Spinal cord (tissue), 10 donors: ENCODE results near the gene PPARG. TPM values are rescaled to one million over a fixed set of nuclear protein-coding genes. Genes with fewer than 3 reads are reported as not detected.
A peak's percentile ranks its signal among the peaks of the same experiment; 100 is the strongest.

Experiments used
- DNase-seq, 6 donors: peaks; one replicate each; pipeline versions ENCODE4 v3.0.0 to v3.0.0-alpha.2; 2013 to 2015; ENCODE audit warnings: low spot score in 6 of 6, low read depth in 4 of 6
- H3K27ac ChIP-seq: one replicate; pipeline ENCODE4 v1.5.1; 2013; ENCODE audit warnings: low read depth, low read length, control low read depth
- H3K27me3 ChIP-seq: one replicate; pipeline ENCODE4 v1.6.1; 2013; ENCODE audit warnings: low read length; ENCODE audit not compliant: control insufficient read depth, insufficient read depth
- H3K36me3 ChIP-seq: one replicate; pipeline ENCODE4 v1.6.1; 2013; ENCODE audit warnings: low read length; ENCODE audit not compliant: control insufficient read depth, insufficient read depth
- H3K4me1 ChIP-seq: one replicate; pipeline ENCODE4 v1.6.1; 2013; ENCODE audit warnings: low read length; ENCODE audit not compliant: control insufficient read depth, insufficient read depth
- H3K4me3 ChIP-seq: one replicate; pipeline ENCODE4 v1.5.1; 2013; ENCODE audit warnings: low read depth, low read length, control low read depth
- H3K9me3 ChIP-seq: one replicate; pipeline ENCODE4 v1.6.1; 2013; ENCODE audit warnings: low read length; ENCODE audit not compliant: control insufficient read depth, insufficient read depth
- WGBS: methylation state at CpG from one replicate; pipeline ENCODE4 v1.1.5; 2013; ENCODE audit warnings: missing lambda C conversion rate; ENCODE audit not compliant: insufficient coverage; 5-methylcytosine and 5-hydroxymethylcytosine counted together
- polyA plus RNA-seq, 2 donors: library from polyadenylated mRNA; unstranded; fragments of 120-200 nt; gene quantifications; one replicate each; pipeline ENCODE4 v1.2.1, GENCODE V29; 2013; ENCODE audit not compliant: insufficient read length in 2 of 2
- total RNA-seq, 2 donors: library from RNA; depleted of rRNA in 1 of 2; stranded (reverse); fragments of 120-200 nt in 1 of 2; fragments of >200 nt in 1 of 2; gene quantifications; one replicate each; pipeline versions ENCODE4 v1.2.3 to v1.2.4, GENCODE V29; 2013 to 2014
- donor health status: healthy.

Gene PPARG
- total and polyA plus RNA-seq, 4 donors: 3.0 to 7.1 (median 3.8) TPM

- Histone ChIP-seq H3K27me3 (no peaks in the 10 kb centered on the region), H3K27ac (no peak overlapping the region), H3K4me1 (no peaks in the 10 kb centered on the region), H3K36me3 (no peaks in the 10 kb centered on the region), H3K9me3 (no peaks in the 10 kb centered on the region), H3K4me3 (no peak overlapping the region)
- peak in 4 of 6 donors; percentile 1 to 37 (median 15) for DNase-seq
- WGBS: 63% methylated on average over 3 of the region's 9 CpGs
Measured at GRCh38 chr3:12349895-12350811, 61.3 kb downstream of the PPARG start.

DNA sequence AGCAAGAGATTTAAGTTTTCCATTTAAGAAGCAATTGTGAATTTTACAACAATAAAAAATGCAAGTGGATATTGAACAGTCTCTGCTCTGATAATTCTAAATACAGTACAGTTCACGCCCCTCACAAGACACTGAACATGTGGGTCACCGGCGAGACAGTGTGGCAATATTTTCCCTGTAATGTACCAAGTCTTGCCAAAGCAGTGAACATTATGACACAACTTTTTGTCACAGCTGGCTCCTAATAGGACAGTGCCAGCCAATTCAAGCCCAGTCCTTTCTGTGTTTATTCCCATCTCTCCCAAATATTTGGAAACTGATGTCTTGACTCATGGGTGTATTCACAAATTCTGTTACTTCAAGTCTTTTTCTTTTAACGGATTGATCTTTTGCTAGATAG, 62.3 kb downstream of the PPARG start:
- Histone ChIP-seq H3K9me3 (no peaks in the 10 kb centered on the region), H3K27ac (no peak overlapping the region), H3K27me3 (no peaks in the 10 kb centered on the region), H3K4me1 (no peaks in the 10 kb centered on the region), H3K36me3 (no peaks in the 10 kb centered on the region), H3K4me3 (no peak overlapping the region)
- 79% methylated on average over 3 of the region's 4 CpGs for WGBS
- no peak for DNase-seq

DNA sequence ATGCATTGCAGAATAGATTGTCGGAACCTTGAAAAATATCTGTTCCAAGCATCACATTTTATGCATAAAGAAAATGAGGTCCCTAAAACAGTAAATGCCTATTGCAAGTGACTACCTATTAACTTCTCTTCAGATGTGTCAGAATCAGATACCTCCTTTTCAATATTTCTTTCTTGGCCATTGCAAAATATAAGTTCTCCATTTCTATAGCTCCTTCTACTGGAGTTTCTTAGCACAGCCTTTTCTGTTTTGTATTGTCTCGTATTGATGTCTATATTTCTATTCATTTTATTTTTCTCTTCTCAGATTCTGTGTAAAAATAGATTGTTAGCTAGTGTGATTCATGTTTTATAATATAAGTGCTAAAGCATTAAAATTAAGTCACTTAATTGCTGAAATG, 63.4 kb downstream of the PPARG start:
- no peak overlapping the region for H3K27ac ChIP-seq
- H3K27me3 ChIP-seq: no peaks in the 10 kb centered on the region
- DNase-seq: peak in 1 of 6 donors; percentile 15
- no peaks in the 10 kb centered on the region for H3K4me1 ChIP-seq
- no peaks in the 10 kb centered on the region for H3K9me3 ChIP-seq
- no peaks in the 10 kb centered on the region for H3K36me3 ChIP-seq
- H3K4me3 ChIP-seq: no peak overlapping the region
- no CpG with 5 or more reads among the region's 2 CpGs for WGBS

GRCh38 chr3:12352755-12353154, 63.9 kb downstream of the PPARG start:
- no peaks in the 10 kb centered on the region for H3K36me3 ChIP-seq
- no peak overlapping the region for H3K27ac ChIP-seq
- no peak for DNase-seq
- H3K4me3 ChIP-seq: no peak overlapping the region
- H3K9me3 ChIP-seq: no peaks in the 10 kb centered on the region
- H3K4me1 ChIP-seq: no peaks in the 10 kb centered on the region
- no peaks in the 10 kb centered on the region for H3K27me3 ChIP-seq

- WGBS: 75% methylated on average over 1 of the region's 7 CpGs
- Histone ChIP-seq H3K4me3 (no peak overlapping the region), H3K9me3 (no peaks in the 10 kb centered on the region), H3K36me3 (no peaks in the 10 kb centered on the region), H3K4me1 (no peaks in the 10 kb centered on the region), H3K27ac (no peak overlapping the region), H3K27me3 (no peaks in the 10 kb centered on the region)
- peak in 1 of 6 donors; percentile 21 for DNase-seq
Measured at GRCh38 chr3:12353796-12354525, 65.1 kb downstream of the PPARG start.

DNA sequence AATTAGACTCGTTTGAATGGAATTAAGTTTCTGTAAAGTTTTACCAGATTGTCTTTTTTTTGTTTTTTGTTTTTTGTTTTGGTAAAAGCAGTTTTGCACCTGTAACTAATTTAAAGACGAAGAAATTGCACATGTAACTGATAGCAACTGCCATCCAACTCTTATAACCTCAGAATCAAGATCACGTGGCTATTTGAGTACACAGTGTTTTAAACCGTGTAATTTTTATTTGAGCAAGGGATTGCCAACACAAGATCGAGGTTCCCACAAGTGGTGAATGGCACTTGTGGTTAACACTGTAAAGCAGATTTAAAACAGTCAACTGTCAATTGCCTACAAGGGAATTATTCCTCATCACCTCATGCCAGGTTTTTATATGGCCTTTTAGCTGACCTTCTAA, 67.3 kb downstream of the PPARG start:
- H3K9me3 ChIP-seq: no peaks in the 10 kb centered on the region
- H3K36me3 ChIP-seq: no peaks in the 10 kb centered on the region
- no peak for DNase-seq
- no peaks in the 10 kb centered on the region for H3K27me3 ChIP-seq
- H3K27ac ChIP-seq: no peak overlapping the region
- H3K4me3 ChIP-seq: no peak overlapping the region
- 100% methylated on average over 1 of the region's 5 CpGs for WGBS
- no peaks in the 10 kb centered on the region for H3K4me1 ChIP-seq

GRCh38 chr3:12356996-12357395, 68.1 kb downstream of the PPARG start:
- WGBS: 91% methylated on average over 7 of the region's 7 CpGs
- Histone ChIP-seq H3K4me1 (no peaks in the 10 kb centered on the region), H3K27me3 (no peaks in the 10 kb centered on the region), H3K4me3 (no peak overlapping the region), H3K9me3 (no peaks in the 10 kb centered on the region), H3K36me3 (no peaks in the 10 kb centered on the region), H3K27ac (no peak overlapping the region)
- DNase-seq: no peak

DNA sequence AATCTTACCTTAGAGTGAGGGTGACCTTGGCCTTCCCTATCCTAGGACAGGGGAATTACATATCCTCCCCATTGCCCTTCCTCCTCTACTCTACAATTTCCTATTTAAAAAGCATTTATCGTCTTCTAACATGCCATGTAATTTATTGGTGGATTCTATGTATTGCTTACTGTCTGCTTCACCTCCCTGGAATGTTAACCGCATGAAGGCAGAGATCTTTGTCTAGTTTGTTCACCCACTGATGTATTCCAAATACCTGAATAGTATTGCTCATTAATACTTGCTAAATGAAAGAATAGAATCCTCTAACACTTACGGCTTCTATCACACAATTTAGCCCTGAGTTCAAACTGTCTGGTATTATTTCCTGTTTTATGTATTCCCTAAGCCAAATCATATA, 68.6 kb downstream of the PPARG start:
- Histone ChIP-seq H3K27ac (no peak overlapping the region), H3K27me3 (no peaks in the 10 kb centered on the region), H3K9me3 (no peaks in the 10 kb centered on the region), H3K4me1 (no peaks in the 10 kb centered on the region), H3K4me3 (no peak overlapping the region), H3K36me3 (no peaks in the 10 kb centered on the region)
- no peak for DNase-seq
- whole genome bisulfite sequencing: no CpG with 5 or more reads among the region's 3 CpGs

GRCh38 chr3:12363397-12364195, 74.7 kb downstream of the PPARG start:
- H3K4me3 ChIP-seq: no peak overlapping the region
- H3K27ac ChIP-seq: no peak overlapping the region
- no peaks in the 10 kb centered on the region for H3K4me1 ChIP-seq
- no peak for DNase-seq
- no peaks in the 10 kb centered on the region for H3K27me3 ChIP-seq
- WGBS: 33% methylated on average over 1 of the region's 6 CpGs
- H3K9me3 ChIP-seq: no peaks in the 10 kb centered on the region
- no peaks in the 10 kb centered on the region for H3K36me3 ChIP-seq
